GM10266 (cell line): ENCODE data around the gene LDAF1.

Experiments
- DNase-seq: peaks from one replicate; pipeline ENCODE4 v3.0.0; 2012; ENCODE audit errors: extremely low spot score
- CTCF ChIP-seq: IDR thresholded peaks from 2 replicates; pipeline ENCODE4 v1.5.1; 2012; ENCODE audit warnings: mild to moderate bottlenecking, low read depth; ENCODE audit not compliant: control insufficient read depth, insufficient read depth; ENCODE audit errors: missing control alignments

LDAF1 gene

GRCh38 chr16:21179126-21179982 is 20.9 kb downstream of the LDAF1 start:
- no peak for TF ChIP-seq CTCF
- DNase-seq: no peak

GRCh38 chr16:21179983-21180365 is 21.5 kb downstream of the LDAF1 start:
- TF ChIP-seq CTCF: no peak
- no peak for DNase-seq

- DNase-seq: no peak
- no peak for TF ChIP-seq CTCF
Measured at GRCh38 chr16:21183995-21184394, 25.5 kb downstream of the LDAF1 start.

- DNase-seq: no peak
- TF ChIP-seq CTCF: no peak
Measured at GRCh38 chr16:21184834-21185233, 26.4 kb downstream of the LDAF1 start.

GRCh38 chr16:21185659-21186325 is 27.3 kb downstream of the LDAF1 start:
- DNase-seq: no peak
- TF ChIP-seq CTCF: no peak

- DNase-seq: no peak
- TF ChIP-seq CTCF: no peak
Measured at GRCh38 chr16:21186326-21186691, 27.8 kb downstream of the LDAF1 start.

- no peak for DNase-seq
- TF ChIP-seq CTCF: no peak
Measured at GRCh38 chr16:21189311-21189710, 30.8 kb downstream of the LDAF1 start.
